Activated CD4-positive, CD25-positive, alpha-beta regulatory T cell treated with anti-CD3 and anti-CD28 coated beads, Interleukin-2, amount 50 U/mL, for 24 hours (primary cell): Measurements from ENCODE around the gene IL10.

ENCODE experiments used
- ATAC-seq, 2 donors: fragments of 150-1000 bp; cut with Tn5 transposase; one replicate each; pipeline ENCODE4 v1.10.0; 2021; ENCODE audit warnings: mild to moderate bottlenecking in 1 of 2, moderate library complexity in 1 of 2

IL10 gene

DNA sequence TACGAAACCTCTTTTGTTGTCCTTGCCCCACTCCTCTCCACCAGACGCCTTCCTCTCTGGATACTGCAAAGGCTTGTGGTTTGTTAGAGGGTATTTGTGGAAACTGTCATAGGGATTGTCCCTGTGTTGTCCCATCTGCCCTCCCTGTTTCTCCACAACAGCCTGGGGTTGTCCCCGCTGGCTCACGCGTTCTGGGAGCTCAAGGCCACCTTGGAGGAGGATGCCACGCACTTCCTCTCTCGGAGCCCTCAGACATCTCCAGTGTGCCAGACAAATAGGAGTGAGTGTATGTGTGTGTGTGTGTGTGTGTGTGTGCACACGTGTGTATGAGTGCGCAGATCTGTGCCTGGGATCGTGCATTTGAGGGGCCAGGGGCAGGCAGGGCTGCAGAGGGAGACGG lies 39.3 kb downstream of the IL10 start:
- ATAC-seq, result no peak

DNA sequence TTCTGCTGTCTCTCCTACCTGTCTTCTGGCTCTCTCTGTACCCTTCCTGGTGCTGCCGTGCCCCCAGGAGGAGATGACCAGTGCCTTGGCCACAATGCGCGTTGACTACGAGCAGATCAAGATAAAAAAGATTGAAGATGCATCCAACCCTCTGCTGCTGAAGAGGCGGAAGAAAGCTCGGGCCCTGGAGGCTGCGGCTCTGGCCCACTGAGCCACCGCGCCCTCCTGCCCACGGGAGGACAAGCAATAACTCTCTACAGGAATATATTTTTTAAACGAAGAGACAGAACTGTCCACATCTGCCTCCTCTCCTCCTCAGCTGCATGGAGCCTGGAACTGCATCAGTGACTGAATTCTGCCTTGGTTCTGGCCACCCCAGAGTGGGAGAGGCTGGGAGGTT lies 39.8 kb downstream of the IL10 start:
- no peak for ATAC-seq

DNA sequence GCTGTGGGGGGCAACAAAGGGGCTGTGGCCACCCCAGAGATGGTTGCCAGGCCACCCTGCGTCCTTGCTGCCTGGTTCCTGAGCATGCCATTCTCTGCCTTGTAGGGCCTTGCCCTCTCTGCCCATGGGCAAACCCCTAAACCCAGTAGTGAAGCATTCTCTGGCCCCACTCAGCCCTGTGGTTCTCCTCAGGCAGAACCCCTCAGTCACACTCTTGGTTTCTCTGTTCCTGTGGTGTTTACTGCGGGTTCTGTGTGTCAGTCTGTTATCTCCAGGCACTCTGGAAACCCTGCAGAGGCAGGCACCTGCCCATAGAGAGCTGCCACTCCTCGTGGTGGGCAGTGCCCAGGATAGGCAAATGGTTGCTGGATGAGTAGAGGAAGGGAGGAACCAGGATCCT lies 42.8 kb downstream of the IL10 start:
- ATAC-seq, result no peak

DNA sequence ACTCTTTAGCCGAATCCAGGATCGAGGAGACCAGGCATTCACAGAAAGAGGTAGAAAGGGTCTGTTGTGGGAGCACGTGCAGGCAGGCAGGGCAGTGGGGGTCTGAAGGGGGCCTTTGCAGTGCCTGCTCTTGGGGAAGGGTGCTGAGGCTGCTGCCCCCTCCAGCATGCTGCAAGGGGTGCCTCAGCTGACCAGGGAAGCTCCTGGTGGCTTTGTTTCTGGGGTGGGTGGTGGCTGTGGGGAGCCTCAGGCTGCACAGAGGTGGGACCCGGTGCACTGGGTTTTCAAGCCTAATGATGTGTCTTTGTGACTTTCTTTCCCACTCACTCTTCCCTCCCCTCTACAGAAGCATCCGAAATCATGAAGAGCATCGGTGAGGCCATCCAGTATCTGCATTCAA lies 43.2 kb downstream of the IL10 start:
- ATAC-seq, result no peak

DNA sequence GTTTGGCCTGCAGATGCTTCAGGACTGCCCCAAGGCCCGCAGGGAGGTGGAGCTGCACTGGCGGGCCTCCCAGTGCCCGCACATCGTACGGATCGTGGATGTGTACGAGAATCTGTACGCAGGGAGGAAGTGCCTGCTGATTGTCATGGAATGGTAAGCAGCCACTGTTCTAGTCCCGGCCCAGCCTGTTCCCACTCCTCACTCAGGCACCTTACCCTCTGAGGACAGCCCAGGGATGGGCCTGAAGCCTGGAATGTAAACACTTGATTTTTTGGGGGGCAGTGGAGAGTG lies 43.7 kb downstream of the IL10 start:
- ATAC-seq, result no peak

DNA sequence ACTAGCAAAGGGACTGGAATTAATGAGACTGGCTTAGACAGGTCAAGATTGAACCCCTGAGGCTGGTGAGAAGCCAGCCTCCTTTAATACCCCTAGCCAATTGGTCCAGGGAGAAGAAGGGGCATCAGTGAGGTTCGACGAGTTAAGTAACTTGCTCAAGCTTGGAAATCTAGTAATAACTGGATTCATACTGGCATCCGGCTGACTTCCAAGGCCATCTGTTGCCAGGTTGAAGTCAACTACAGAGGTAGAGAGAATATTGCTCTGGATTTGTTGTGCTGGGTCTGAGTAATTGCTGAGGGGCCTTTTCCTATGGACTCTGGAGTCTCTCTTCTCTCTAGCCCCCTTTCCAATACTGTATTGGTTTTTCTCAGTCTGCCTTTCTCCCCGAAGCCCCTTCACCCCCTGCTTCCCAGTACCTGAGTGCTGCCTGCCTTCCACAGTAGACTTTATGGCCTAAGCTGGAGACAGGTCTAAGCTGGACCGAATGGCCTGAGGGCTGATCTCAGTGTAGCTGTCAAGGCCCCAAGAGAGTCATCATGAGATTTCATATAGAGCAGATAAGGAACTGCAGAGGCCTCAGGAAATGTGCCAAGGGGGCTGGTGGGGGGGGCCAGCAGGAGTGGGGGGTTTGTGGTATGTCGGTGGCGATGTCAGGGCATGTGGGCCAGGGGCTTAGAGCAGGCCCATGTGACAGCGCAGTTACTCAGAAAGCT lies 44.2 kb downstream of the IL10 start:
- no peak for ATAC-seq

DNA sequence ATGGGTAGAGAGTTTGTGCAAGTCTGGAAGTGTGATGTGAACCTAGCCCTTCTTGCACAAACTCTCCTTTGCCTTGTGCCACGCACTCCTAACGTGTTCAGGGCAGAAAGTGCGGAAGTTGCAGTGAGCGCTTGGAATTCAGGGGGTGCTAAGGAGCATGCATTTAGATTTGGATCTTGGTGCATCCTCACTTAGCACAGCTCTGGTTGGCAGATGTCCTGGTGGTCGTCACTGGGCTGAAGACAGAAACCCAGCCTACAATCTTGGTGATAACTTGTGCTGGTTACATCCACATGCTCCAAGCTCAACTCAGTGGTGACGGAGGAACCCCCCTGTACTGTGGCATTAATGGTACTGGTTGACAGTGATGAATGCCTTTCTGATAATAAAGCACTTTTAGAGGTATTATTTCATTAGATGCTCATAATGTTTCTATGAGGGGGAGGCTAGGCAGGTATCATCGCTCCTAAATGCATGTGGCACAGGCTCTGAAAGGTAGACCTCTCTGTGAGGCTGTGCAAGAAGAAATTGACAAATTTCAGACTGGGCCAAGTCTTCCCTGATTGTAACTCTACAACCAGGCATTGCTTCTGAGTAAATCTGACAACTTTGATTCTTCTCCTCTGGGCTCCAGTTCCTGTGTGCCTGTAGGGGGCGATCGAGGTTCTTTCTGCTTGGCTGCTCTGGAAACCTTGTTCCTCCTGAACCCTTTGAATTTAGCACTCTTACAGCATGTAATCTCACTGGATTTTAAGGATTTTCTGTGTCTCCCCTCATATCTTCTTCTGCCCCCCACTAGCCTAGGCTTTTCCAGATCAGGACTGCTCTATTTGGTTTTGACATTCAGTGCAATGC lies 47.0 kb downstream of the IL10 start:
- peak in 1 of 2 donors; percentile 42 for ATAC-seq

DNA sequence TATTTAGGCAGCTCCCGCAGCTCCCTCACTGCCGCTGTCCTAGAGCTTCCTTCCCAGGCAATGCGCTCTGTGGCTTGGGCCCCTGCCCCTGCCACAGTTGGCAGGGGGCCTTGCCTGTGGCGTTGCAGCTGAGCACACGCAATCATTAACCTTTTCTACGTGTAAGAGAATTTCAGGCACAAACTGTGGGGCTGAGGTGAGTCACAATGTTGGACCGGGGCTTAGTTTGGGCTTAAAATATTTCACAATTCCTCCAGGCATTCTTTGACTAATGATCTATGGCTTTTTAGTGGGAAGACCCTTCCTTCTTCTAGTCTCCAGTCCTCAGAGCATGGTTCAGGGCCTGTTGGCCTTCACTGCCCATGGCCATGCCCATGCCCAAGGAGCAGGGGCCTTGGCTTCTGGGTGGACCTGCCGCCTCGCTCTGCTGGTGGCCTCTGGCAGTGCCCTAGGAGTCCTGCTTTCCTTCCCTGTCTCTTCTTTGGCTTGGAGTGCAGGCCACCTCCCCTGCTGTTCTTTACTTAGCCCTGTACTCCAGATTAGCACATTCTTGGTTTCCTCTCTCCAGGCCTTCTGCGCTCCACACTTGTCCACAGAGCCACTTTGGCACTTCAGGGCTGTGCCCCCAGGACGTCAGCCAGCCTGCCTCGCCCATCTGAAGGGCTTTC lies 48.4 kb downstream of the IL10 start:
- no peak for ATAC-seq

DNA sequence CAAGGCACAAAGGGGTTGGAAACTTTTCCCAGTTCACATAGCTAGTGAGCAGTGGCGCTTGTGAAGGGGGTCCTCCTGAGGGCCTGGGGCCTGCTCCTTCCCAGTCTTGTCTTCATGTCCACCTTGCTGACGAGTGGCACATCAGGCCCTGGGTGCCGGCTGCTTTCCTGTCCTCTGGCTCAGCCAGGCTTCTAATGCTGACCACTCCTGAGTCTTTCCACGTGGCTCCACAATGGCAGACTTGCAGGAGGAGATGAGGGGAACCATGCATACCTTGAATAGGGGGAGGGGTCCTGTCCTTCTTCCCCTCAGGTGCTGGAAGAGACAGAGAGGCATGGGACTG lies 48.9 kb downstream of the IL10 start:
- no peak for ATAC-seq

DNA sequence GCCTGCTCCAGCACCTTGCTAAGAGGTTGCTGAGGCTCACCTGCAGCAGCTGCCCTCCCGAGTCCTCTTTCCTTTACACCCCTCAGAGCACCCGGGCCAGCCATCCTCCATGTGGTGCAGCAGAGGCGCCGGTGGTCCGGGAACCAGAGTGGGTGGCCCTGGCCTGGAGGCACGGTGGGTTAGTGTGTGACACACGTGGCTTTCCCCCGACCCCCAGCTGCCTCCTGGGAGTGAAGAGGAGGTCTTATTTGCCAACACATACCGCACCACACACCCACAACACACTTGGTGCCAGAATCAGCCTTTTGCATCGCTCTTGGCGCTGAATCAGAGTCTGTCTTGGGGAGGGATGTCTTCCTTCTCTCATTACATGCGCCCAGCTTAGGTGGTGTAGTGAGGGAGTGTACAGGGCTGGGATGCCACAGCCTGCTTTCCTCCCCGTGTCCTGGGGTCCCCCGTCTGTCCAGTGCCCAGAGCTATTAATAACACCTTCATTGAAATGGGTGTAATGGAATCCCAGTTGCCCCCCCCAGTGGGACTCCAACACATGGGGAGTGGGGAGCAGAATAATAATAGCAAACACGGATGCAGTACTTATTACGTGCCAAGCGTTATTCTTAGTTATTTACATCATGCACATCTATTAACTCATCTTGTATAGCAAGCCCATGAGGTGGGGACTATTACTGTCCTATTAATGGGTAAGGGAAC lies 49.4 kb downstream of the IL10 start:
- no peak for ATAC-seq

DNA sequence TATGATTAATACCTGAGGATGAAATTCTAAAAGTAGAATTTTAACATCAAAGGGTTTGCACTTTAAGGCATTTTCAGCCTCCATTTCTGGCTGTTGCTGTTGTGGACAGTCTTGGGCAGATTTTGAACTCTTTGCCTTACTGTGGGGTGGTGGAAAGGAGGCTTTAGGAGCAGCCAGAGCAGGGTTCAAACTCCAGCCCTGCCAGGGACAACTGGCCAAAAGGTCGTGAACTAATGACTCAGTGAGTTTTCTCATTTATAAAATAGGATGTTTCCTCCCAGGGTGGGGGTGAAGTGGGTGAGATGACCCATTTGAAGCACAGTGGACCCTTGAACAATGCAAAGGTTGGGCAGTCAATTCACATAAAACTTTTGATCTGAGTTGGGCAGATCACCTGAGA lies 50.8 kb downstream of the IL10 start:
- no peak for ATAC-seq

DNA sequence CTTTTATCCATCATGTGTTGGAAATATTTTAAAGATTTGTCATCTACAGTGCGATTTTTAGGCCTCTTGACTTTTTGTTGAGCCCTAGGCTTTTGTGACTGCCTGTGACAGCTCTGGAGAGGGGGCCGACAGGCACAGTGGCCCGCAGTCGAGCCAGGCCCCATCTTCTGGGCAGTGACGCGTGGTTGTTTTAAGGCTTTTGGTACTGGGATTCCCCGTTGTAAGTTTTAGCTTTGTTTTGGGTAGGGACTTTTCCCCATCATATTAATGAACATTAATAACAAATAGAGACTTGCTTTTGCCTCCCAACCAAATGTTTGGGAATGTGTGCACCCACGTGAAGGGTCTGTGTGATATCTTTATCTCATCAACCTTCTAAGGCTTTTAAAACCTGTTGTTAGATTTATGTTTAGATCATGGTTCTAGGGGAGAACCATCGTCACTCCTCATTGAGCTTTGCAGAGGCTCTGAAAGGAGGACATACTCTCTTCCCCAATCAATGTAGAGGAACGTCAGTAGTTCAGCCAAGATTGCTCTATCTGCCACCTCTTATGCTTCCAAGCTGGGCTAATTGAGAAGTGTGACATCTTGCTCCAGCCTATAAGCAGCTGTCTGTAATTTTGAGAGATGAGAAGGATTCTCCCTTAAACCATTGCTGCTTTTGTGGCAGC lies 53.0 kb downstream of the IL10 start:
- ATAC-seq, result no peak

DNA sequence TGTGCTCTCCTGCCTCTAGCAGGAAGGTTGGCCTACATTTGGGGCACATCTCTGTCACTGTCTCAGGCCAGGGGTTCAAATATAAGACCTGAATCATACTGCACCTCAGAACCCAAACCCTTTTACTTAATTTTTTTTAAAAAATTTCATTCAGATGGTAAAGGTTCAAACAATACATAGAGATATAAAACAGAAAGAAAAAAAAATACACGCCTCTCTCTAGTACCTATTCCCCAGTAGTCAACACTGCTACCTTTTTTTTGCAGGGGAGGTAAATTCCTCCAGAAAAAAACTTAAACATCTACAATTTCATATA lies 54.7 kb downstream of the IL10 start:
- no peak for ATAC-seq
